ENCODE results near the gene GAK.

DNA sequence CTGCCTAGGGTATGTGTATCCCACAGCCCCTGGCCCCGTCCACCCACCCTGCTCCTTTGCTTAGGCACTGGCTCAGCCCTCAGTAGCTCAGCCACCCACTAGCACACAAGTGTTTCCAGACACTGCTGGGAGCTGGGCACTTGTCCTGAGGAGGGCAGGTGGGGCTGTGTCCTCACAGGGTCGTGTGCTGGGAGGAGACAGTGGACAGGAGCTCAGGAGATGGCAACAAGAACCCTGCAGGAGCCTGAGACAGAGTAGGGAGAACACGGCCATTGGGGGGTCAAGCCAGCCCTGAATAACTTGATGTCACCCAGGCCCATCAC lies 100.7 kb downstream of the GAK start:
- TF ChIP-seq, protein P1, sequence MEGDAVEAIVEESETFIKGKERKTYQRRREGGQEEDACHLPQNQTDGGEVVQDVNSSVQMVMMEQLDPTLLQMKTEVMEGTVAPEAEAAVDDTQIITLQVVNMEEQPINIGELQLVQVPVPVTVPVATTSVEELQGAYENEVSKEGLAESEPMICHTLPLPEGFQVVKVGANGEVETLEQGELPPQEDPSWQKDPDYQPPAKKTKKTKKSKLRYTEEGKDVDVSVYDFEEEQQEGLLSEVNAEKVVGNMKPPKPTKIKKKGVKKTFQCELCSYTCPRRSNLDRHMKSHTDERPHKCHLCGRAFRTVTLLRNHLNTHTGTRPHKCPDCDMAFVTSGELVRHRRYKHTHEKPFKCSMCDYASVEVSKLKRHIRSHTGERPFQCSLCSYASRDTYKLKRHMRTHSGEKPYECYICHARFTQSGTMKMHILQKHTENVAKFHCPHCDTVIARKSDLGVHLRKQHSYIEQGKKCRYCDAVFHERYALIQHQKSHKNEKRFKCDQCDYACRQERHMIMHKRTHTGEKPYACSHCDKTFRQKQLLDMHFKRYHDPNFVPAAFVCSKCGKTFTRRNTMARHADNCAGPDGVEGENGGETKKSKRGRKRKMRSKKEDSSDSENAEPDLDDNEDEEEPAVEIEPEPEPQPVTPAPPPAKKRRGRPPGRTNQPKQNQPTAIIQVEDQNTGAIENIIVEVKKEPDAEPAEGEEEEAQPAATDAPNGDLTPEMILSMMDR (IDR thresholded peaks at IDR 0.05; ENCODE audit: insufficient read depth, low read depth, low read length): no peak
- TF ChIP-seq EZH2 (IDR thresholded peaks at IDR 0.05; ENCODE audit: insufficient read depth, low read length): no peak

All from astrocyte (in vitro differentiated cells and primary cell).